SK-N-SH treated with all-trans-retinoic acid at 6 μM for 48 hours (cell line): ENCODE results near the gene RAB3IL1.

Experiments
- ATAC-seq: fragments of 200-7000 bp; cut with Tn5 transposase; 3 replicates; pipeline ENCODE4 v1.9.1; 2020; ENCODE audit warnings: mild to moderate bottlenecking, moderate library complexity
- ARNTL ChIP-seq: fragments of 450-650 bp; formaldehyde crosslinking; IDR thresholded peaks from 2 replicates; pipeline ENCODE4 v1.5.0; 2020; ENCODE audit warnings: low read depth, mild to moderate bottlenecking, moderate library complexity, borderline replicate concordance
- BACH2 ChIP-seq: fragments of 250-450 bp; sonication (Bioruptor Pico); IDR thresholded peaks from 2 replicates; pipeline ENCODE4 v1.9.0; 2021; ENCODE audit warnings: mild to moderate bottlenecking, borderline replicate concordance
- CSDC2 ChIP-seq: fragments of 250-450 bp; sonication (Bioruptor Pico); IDR thresholded peaks from 2 replicates; pipeline ENCODE4 v1.5.0; 2020; ENCODE audit warnings: mild to moderate bottlenecking, moderate library complexity
- ESRRG ChIP-seq: fragments of 250-450 bp; sonication (Bioruptor Pico); IDR thresholded peaks from 2 replicates; pipeline ENCODE4 v1.6.1; 2021; ENCODE audit warnings: mild to moderate bottlenecking
- GLIS3 ChIP-seq: fragments of 250-450 bp; sonication (Bioruptor Pico); IDR thresholded peaks from 2 replicates; pipeline ENCODE4 v1.5.0; 2020; ENCODE audit warnings: mild to moderate bottlenecking, moderate library complexity
- PPARA ChIP-seq: fragments of 250-450 bp; sonication (Bioruptor Pico); IDR thresholded peaks from 2 replicates; pipeline ENCODE4 v1.5.0; 2020; ENCODE audit warnings: mild to moderate bottlenecking, borderline replicate concordance
- SNAI2 ChIP-seq: fragments of 250-450 bp; sonication (Bioruptor Pico); IDR thresholded peaks from 2 replicates; pipeline ENCODE4 v1.5.0; 2020; ENCODE audit warnings: mild to moderate bottlenecking, moderate library complexity
- TCF4 ChIP-seq: fragments of 250-450 bp; sonication (Bioruptor Pico); IDR thresholded peaks from 2 replicates; pipeline ENCODE4 v1.8.0; 2021; ENCODE audit warnings: mild to moderate bottlenecking, moderate library complexity, borderline replicate concordance
- TOX ChIP-seq: fragments of 250-450 bp; sonication (Bioruptor Pico); IDR thresholded peaks from 2 replicates; pipeline ENCODE4 v1.8.0; 2021; ENCODE audit warnings: mild to moderate bottlenecking, moderate library complexity, borderline replicate concordance
- ZC3H10 ChIP-seq: fragments of 250-450 bp; sonication (Bioruptor Pico); IDR thresholded peaks from 2 replicates; pipeline ENCODE4 v1.5.1; 2021; ENCODE audit warnings: mild to moderate bottlenecking, moderate library complexity
- ZFP3 ChIP-seq: fragments of 250-450 bp; sonication (Bioruptor Pico); IDR thresholded peaks from 2 replicates; pipeline ENCODE4 v1.5.0; 2020; ENCODE audit warnings: mild to moderate bottlenecking, moderate library complexity
- ZFP30 ChIP-seq: fragments of 450-650 bp; formaldehyde crosslinking; IDR thresholded peaks from 2 replicates; pipeline ENCODE4 v1.5.0; 2022; ENCODE audit warnings: mild to moderate bottlenecking, moderate library complexity
- ZNF8 ChIP-seq: fragments of 450-650 bp; formaldehyde crosslinking; IDR thresholded peaks from 2 replicates; pipeline ENCODE4 v1.5.0; 2020; ENCODE audit warnings: mild to moderate bottlenecking, moderate library complexity
- TF ChIP-seq, protein P1 (sequence below): fragments of 250-450 bp; sonication (Bioruptor Pico); IDR thresholded peaks from 2 replicates; pipeline ENCODE4 v1.5.1; 2020; ENCODE audit warnings: low read depth, mild to moderate bottlenecking, moderate library complexity
- TF ChIP-seq, protein P2 (sequence below): fragments of 250-450 bp; sonication (Bioruptor Pico); IDR thresholded peaks from 2 replicates; pipeline ENCODE4 v1.5.0; 2020; ENCODE audit warnings: mild to moderate bottlenecking, moderate library complexity
- TF ChIP-seq, protein P3 (sequence below): fragments of 250-450 bp; sonication (Bioruptor Pico); IDR thresholded peaks from 2 replicates; pipeline ENCODE4 v1.8.0; 2021; ENCODE audit warnings: low read depth, mild to moderate bottlenecking, moderate library complexity, borderline replicate concordance
- TF ChIP-seq, protein P4 (sequence below): fragments of 250-450 bp; sonication (Bioruptor Pico); IDR thresholded peaks from 2 replicates; pipeline ENCODE4 v1.8.0; 2020; ENCODE audit warnings: mild to moderate bottlenecking, moderate library complexity, borderline replicate concordance
- TF ChIP-seq, protein P5 (sequence below): fragments of 250-450 bp; sonication (Bioruptor Pico); IDR thresholded peaks from 2 replicates; pipeline ENCODE4 v1.5.1; 2021; ENCODE audit warnings: mild to moderate bottlenecking, moderate library complexity

RAB3IL1 gene

DNA sequence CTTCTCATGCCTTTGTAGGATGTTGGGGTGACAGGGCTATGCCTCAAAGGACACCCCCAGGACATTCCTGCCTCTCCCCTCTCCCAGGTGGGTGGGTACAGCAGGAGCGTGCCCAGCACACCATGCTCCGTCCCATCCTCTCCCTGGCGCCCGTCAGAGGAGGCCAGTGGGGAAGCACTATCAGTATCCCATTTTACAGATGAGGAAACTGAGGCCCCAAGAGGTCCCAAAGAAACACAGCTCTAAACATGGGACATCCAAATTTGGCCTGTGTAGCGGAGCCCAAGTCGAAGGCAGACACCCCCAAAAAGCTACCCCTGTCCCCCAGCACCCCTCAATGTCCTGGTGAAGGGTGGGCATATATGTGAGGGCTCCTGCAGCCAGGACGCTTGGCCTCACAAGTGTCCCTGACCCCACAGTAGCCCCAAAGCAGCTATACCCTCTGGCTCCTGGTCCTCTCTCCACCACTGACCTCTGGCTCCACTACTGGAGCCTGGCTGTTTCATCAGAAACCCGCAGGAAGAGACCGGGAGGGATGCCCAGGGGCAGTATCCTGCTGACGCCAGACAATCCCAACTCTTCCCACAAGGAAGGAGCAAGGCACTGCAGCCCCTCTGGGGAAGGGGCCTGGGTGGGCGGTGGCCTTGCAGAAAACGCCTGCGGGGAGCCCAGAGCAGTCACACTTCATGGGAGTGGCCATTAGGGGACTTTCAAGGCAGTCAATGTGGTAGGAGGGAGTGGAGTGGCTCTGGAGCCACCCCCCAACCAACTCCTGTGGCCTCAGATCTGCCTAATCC is 31.4 kb downstream of the RAB3IL1 start:
- TF ChIP-seq GLIS3 (CRISPR knock-in tag) (no peak), TCF4 (CRISPR knock-in tag) (no peak)
- ATAC-seq: no peak

DNA sequence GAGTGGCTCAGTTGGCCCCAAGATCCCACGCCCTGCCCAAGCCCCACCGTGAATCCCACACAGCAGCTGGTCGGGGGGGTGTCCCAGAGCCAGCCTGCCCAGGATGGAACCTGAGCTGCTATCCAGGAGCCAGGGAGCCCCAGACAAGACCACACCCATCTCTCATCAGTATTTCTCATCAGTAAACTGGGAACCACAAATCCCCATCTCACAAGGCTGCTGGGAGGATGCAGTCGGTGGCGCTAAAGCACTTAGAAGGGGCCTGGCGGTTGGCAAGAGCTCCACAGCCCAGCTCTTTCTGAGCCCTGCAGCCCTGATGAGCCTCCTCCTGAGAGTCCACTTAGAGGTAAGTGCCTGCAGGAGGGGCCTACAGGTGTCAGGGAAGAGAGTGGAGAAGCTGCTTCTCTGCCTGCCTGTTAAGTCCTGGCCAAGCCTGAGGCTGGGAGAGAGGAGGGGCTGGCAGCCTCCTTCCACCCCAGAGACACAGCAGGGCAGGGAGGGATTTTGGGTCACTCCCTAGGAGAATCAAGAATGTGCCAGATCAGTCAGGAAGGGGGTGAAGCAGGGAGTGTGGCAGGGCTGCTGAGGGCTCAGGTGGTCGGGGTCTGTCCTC is 32.1 kb downstream of the RAB3IL1 start:
- no peak for ATAC-seq

DNA sequence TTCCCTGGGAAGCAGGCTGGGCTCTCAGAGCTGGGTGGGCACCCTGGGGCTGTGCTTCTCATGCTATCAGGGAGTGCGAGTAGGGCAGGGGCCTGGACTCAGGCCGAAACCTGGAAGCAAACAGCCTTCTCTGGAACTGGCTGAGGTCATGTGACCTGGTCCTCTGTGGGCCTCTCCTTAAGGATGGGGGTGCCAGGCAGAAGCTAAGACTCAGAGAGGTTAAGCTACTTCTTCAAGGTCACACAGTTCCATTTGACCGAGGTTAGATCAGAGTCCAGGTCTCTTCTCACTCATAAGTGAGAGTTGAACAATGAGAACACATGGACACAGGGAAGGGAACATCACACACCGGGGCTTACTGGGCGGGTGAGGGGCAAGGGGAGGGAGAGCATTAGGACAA is 33.4 kb downstream of the RAB3IL1 start:
- ATAC-seq: no peak
- TF ChIP-seq ESRRG (CRISPR knock-in tag) (no peak), BACH2 (no peak), ZFP3 (CRISPR knock-in tag) (no peak)
- TF ChIP-seq, protein P1, sequence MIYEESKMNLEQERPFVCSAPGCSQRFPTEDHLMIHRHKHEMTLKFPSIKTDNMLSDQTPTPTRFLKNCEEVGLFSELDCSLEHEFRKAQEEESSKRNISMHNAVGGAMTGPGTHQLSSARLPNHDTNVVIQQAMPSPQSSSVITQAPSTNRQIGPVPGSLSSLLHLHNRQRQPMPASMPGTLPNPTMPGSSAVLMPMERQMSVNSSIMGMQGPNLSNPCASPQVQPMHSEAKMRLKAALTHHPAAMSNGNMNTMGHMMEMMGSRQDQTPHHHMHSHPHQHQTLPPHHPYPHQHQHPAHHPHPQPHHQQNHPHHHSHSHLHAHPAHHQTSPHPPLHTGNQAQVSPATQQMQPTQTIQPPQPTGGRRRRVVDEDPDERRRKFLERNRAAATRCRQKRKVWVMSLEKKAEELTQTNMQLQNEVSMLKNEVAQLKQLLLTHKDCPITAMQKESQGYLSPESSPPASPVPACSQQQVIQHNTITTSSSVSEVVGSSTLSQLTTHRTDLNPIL (CRISPR knock-in tag): no peak

More for the DNA sequence above, 32.1 kb downstream of the RAB3IL1 start:
- TF ChIP-seq, protein P2, sequence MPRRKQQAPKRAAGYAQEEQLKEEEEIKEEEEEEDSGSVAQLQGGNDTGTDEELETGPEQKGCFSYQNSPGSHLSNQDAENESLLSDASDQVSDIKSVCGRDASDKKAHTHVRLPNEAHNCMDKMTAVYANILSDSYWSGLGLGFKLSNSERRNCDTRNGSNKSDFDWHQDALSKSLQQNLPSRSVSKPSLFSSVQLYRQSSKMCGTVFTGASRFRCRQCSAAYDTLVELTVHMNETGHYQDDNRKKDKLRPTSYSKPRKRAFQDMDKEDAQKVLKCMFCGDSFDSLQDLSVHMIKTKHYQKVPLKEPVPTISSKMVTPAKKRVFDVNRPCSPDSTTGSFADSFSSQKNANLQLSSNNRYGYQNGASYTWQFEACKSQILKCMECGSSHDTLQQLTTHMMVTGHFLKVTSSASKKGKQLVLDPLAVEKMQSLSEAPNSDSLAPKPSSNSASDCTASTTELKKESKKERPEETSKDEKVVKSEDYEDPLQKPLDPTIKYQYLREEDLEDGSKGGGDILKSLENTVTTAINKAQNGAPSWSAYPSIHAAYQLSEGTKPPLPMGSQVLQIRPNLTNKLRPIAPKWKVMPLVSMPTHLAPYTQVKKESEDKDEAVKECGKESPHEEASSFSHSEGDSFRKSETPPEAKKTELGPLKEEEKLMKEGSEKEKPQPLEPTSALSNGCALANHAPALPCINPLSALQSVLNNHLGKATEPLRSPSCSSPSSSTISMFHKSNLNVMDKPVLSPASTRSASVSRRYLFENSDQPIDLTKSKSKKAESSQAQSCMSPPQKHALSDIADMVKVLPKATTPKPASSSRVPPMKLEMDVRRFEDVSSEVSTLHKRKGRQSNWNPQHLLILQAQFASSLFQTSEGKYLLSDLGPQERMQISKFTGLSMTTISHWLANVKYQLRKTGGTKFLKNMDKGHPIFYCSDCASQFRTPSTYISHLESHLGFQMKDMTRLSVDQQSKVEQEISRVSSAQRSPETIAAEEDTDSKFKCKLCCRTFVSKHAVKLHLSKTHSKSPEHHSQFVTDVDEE (CRISPR knock-in tag): no peak
- TF ChIP-seq ZC3H10 (no peak), PPARA (CRISPR knock-in tag) (no peak), ZNF8 (CRISPR knock-in tag) (no peak), ZFP30 (CRISPR knock-in tag) (no peak), TOX (CRISPR knock-in tag) (no peak), CSDC2 (no peak), ARNTL (no peak), BACH2 (no peak), TCF4 (CRISPR knock-in tag) (no peak), SNAI2 (CRISPR knock-in tag) (no peak)
- TF ChIP-seq, protein P3, sequence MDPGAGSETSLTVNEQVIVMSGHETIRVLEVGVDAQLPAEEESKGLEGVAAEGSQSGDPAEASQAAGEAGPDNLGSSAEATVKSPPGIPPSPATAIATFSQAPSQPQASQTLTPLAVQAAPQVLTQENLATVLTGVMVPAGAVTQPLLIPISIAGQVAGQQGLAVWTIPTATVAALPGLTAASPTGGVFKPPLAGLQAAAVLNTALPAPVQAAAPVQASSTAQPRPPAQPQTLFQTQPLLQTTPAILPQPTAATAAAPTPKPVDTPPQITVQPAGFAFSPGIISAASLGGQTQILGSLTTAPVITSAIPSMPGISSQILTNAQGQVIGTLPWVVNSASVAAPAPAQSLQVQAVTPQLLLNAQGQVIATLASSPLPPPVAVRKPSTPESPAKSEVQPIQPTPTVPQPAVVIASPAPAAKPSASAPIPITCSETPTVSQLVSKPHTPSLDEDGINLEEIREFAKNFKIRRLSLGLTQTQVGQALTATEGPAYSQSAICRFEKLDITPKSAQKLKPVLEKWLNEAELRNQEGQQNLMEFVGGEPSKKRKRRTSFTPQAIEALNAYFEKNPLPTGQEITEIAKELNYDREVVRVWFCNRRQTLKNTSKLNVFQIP (CRISPR knock-in tag): no peak
- TF ChIP-seq, protein P4, sequence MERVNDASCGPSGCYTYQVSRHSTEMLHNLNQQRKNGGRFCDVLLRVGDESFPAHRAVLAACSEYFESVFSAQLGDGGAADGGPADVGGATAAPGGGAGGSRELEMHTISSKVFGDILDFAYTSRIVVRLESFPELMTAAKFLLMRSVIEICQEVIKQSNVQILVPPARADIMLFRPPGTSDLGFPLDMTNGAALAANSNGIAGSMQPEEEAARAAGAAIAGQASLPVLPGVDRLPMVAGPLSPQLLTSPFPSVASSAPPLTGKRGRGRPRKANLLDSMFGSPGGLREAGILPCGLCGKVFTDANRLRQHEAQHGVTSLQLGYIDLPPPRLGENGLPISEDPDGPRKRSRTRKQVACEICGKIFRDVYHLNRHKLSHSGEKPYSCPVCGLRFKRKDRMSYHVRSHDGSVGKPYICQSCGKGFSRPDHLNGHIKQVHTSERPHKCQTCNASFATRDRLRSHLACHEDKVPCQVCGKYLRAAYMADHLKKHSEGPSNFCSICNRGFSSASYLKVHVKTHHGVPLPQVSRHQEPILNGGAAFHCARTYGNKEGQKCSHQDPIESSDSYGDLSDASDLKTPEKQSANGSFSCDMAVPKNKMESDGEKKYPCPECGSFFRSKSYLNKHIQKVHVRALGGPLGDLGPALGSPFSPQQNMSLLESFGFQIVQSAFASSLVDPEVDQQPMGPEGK (CRISPR knock-in tag): no peak
- TF ChIP-seq, protein P1 (CRISPR knock-in tag): no peak
- TF ChIP-seq, protein P5, sequence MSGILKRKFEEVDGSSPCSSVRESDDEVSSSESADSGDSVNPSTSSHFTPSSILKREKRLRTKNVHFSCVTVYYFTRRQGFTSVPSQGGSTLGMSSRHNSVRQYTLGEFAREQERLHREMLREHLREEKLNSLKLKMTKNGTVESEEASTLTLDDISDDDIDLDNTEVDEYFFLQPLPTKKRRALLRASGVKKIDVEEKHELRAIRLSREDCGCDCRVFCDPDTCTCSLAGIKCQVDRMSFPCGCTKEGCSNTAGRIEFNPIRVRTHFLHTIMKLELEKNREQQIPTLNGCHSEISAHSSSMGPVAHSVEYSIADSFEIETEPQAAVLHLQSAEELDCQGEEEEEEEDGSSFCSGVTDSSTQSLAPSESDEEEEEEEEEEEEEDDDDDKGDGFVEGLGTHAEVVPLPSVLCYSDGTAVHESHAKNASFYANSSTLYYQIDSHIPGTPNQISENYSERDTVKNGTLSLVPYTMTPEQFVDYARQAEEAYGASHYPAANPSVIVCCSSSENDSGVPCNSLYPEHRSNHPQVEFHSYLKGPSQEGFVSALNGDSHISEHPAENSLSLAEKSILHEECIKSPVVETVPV: no peak
